Dermis microvascular lymphatic vessel endothelial cell (primary cell): ENCODE data around the gene ZNF778. TPM values are rescaled to one million over a fixed set of nuclear protein-coding genes. Genes with fewer than 3 reads are reported as not detected.

Experiments used
- DNase-seq, 2 donors: peaks; one replicate each; pipeline versions ENCODE4 v3.0.0 to v3.0.0-alpha.2; 2010; ENCODE audit warnings: low read depth in 2 of 2
- total RNA-seq: library from RNA; depleted of rRNA; stranded (reverse); fragments of >200 nt; gene quantifications from 2 replicates; pipeline ENCODE4 v1.2.1, GENCODE V29; 2014

ZNF778 gene
- total RNA-seq, 1 donor from 2014 or later, result 8.1 TPM

DNA sequence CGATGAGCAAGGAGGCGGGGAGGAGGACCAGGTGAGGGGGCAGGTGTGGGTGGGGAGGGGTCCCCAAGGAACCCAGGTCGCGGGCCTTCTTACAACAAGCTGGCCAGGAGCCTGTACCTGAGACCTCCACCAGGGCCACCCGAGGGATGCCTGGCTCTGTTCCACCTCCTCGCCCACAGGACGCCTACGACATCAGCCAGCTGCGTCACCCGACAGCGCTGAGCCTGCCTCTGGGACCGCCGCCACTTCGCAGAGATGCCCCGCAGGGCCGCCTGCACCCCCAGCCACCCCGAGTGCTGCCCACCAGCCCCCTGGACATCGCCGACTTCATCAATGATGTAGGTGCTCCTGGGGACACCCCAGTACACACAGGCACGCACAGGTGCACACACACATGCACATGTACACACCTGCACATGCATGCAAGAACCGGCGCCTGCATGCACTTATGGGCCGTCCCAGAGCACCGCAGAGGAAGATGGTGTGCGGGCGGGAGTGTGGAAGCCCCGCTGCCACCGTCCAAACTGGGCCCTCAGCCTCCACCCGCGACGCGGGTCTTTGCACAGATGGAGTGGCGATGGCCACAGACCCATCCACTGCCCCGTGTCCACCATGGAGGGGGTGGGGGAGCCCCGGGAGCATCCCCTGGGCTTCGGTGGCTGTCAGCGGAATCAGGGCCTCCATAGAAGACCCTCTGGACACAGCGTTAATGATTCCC lies 23.8 kb upstream of the ZNF778 start:
- DNase-seq, result no peak

DNA sequence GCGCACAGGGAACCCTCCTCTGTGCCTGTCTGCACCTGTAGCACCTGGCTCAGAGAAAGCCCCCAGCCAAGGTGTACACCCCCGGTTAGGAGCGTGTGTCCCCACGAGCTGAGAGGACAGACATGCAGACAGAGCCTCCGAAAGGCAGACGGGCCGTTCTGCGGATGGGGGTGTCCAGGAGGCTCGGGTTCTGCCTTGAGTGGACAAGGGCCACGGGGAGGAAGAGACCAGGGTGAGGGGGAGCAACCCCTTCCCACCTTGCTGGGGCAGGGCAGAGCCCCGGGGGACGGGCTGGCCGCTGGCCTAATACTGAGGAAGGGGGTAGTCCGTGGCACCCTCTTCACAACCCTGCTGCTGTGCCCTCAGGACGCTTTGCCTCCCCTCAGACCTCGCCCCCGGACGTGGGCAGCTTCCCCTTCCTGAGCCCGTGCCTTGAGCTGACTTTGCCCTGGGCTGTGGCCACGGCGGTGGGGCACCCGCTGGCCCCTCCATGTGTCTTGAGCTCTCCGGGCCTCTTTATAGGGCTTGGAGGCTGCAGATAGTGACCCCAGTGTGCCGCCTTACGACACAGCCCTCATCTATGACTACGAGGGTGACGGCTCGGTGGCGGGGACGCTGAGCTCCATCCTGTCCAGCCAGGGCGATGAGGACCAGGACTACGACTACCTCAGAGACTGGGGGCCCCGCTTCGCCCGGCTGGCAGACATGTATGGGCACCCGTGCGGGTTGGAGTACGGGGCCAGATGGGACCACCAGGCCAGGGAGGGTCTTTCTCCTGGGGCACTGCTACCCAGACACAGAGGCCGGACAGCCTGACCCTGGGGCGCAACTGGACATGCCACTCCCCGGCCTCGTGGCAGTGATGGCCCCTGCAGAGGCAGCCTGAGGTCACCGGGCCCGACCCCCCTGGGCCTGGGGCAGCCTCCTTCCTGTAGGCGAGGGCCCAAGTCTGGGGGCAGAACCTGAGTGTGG lies 22.9 kb upstream of the ZNF778 start:
- no peak for DNase-seq

DNA sequence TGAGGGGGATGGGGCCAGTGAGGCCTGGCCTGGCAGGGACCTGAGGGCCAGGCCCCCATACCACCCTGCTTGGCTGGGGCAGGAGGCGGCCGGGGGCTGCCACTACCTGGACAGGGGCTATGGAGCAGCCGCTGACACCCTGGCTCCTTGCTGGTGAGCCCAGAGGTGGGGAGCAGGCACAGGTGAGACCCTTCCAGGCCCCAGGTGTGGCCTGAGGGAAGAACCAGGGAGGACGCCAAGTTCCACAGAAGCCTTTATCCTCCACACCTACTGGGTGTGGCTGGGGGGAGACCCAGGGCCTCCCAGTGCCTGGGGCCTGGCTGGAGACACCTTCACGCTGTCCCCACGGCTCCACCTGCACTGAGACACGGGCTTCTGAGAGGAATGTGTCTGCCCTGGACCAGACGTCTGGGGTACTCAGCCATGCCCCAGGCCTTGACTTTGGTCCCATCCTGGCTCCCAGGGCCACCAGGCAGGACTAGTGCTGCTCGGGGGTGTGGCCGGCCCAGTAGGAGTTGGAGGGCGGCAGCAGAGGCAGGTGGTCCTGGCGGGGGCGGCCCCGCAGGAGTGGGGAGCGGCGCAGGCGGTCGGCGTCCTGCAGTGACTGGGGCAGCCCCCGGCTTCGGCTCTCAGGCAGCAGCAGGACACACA lies 21.9 kb upstream of the ZNF778 start:
- DNase-seq, result no peak

DNA sequence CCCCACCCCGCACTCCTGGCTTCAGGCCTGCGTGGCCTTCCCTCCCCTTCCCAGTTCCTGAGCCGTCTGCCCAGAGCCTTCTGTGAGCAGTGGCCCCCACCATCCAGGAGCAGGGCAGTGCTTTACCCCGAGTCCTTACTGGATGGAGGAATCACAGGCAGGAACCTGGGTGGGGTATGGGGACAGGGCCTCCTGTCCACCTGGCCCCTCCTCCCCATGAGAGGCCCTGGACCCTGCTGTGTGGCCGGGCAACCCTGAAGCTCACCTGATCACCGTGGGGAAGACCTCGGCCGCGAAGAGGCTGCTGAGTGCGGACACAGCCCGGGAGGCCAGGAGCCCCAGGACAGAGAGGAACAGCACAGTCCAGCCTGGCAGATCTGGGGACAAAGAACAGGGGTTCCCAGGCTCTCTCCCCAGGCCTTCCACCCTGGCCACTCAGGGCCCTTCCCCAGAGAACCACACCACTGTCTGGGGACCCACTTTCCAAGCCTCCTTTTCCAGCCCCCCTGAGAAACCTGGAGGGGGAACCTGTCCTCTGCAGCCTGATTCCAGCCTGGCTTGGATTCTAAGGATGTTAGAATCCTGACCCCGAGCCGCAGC lies 20.4 kb upstream of the ZNF778 start:
- DNase-seq, result no peak

DNA sequence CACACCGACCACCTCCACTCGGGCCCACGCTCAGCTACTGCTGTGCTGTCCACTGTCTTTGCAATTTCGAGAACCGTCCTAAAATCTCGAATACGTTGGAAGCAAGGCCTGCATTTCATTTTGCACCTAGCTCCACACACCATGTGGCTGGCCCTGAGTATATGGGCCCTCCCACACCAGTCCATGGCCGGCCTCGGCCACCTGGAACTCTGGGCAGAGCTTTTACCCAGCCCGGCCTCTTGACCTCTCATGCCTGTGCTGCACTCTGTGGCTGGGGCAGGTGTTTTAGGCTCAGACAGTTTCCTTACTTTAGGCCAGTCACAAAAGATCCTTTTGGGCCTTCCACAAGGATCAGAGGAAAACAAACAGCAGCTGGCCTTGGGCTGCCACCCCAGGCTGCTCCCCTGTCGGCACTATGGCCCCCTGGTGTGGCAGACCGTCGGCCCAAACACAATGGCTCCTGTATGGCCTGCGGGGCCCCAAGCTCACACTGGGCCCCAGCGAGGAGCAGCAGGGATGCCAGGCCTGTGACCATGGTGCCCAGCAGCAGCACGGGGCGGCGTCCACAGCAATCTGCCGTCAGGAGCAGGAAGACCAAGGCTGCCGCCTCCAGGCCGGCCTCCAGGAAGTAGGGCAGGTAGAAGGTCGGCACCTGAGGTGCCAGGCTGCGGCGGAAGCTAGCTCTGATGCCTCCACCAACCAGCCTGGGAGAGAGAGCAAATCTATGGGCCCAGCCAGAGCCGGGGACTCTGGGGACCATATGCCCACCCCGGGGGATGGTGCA lies 19.7 kb upstream of the ZNF778 start:
- DNase-seq, result no peak

DNA sequence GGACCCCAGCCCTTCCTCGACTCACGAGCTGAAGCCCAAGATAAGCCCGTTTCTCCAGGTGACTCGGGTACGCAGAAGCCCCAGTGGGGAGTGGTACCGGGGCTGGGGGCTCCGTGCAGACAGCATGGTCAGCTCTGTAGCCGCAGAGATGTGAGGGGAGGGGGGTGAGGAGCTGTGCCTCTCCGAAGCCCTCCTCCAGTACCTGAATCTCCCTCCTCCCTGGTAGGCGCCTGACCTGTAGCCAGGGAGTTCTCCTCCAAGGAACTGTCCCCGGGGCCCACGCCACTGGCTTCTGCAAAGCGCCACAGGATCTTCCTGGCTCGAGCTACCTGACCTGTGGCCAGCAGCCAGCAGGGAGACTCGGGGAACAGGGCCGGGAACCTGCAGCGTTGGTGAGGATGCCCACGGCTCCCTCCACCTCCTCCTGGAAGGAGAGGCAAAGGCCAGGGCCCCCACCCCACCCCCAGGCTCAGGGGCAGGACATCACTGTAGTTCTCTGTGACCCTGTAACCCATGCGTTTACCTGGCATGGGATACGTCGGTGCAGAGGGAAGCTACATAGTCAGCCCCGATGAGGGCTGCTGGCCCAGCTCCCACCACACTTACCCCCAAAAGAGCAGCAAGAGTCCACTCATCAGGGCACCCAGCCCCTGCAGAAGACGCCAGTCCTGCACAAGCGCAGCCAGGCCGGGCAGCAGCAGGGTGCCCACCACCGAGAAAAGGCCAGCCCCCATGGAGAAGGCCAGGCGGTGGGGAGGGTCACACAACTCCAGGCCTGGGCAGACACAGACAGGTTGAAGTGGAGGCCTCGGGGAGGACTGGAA lies 18.9 kb upstream of the ZNF778 start:
- DNase-seq, result no peak

DNA sequence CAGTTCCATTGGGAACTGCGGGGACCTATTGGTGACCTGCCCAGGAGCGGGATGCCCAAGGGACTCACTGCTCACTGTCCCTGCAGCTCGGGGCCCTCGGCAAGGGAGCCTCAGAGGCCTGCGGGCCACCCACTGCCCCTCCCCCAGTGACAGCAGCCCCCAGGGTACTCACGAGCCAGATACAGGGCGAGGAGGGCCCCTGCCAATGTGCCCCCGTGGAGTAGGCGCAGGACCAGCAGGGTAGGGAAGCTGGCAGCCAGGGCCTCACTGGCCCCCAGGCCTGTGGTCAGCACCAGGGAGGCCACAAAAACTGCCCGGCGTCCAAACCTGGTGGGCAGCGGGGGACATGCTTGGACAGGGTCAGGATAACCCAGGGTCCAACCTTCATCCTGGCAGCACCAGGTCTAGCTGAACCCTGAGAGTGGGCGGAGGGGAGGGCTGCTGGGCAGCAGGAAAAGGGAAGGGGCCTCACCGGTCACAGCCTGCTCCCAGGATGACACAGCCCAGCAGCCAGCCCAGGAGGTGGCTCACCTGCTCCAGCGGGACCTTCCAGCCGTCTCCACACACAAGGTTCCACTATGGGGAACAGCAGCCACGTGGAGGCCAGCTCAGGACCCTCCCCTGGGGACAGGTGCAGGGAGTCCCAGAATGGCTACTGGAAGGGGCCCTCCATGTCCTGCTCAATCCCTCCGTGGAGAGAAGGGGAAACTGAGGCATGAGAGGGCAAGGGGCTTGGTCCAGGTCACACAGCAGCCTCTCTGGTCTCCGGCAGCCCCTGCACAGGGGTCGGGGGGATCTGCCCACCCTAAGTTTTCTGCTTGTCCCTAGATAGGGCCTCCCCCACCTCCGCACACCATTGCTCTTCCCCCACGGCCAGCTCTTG lies 18.0 kb upstream of the ZNF778 start:
- no peak for DNase-seq

DNA sequence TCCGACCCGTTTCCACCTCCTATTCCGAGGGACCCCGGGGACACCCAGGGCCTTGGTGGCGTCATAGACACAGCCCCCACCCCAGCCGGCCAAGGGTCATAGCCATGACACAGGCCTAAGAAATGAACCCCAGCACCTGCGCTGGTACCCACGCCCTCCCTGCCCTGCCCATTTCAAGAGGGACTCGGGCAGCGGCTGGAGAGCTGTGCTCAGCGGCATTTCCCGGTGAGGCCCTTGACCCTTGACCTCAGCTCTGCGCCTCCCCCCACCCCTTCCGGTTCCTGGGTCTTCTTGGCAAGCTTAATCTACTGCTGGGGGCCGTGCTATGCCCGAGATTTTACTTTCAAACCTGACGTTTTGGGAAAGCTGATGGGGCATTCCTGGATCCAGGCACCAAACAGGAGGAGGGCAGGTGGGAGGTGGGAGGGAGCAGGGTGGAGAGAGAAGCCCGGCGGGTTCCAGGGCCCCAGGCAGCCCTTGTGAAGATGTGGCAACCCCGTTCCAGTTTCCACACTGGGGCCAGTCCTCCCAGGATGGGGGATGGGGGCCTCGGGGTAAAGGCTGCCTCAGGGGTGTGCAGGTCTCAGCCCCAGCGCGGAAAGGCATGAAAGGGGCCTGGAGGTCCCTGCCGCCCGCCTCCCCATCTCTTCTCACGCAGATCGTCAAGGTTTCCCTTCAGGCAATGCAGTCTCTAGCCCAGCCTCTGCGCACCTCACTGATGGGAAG lies 17.2 kb upstream of the ZNF778 start, which contains the start of gene SLC22A31:
SLC22A31 (minus strand) TSS at position 414 of the 726 bp plus-strand sequence; CDS start at position 378, 36 bp downstream.
- DNase-seq, result no peak

DNA sequence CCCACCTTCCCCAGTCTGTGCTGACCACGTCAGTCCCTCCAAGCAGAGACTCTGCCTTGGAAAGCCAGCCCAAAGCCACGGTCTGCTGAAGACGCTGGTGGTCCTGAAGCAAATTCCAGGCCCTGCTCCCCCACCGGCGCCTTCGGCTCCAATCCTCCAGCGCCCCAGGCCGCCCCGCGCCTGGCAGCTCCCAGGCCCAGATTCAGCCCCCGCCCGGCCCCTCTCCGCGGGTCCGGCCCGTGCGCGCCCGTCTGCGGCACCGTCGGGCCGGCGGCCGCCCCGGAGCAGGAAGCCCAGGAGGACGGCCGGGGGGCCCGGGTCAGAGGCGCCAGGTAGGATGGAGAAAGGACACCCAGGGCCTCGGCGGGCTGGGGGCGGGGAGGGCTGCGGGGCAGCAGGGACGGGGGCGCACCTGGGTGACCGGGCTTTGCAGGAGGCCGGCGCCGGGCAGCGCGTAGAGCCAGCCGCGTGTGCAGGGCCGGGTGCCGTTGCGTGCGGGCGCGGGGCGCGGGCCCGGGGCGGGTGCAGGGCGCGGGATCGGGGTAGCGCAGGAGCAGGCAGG lies 16.6 kb upstream of the ZNF778 start:
- DNase-seq, result no peak

DNA sequence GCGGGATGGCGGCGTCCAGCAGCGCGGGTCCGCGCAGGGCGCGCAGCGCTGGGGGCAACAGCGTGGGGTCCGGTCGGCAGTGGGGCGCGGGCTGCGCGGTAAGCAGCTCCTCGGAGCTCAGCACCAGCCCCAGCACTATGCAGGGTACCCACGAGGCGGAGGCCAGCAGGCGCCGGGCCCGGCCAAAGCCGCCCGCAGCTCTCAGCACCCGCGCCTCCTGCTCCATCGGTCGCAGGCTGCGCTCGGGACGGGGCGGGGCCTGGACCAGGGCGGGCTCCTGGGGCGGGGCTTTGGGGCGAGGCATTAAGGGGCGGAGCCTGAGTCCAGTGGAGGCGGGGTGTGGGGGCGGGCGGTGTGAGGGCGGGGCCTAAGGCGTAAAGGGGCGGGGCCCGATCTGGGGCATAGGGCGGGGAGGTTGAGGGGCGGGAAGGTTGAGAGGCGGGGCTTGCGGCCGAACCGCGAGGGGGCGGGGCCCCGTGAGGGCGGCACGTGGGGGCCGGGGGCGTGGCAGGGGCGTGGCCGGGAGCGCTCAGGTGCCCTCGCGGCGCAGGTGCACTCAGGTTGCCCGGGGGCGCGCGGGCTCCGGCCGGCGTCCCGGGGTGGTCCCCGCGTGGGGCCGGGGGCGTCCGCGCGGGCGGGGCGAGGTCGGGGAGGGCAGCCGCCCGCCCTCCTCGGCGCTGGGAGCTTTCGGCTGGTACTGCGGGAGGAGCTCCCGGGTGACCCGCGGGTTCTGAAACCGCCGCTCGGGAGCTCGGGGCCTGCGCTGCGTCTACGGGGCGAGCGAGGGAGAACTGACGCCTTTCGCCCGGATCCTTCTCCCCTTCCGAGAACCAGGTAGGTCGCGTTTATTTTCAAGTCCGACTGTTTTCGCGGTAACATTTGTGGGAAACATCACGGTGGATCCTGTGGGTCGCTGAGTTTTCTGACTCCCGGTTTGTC lies 15.8 kb upstream of the ZNF778 start:
- peak in 1 of 2 donors; percentile 69 for DNase-seq

DNA sequence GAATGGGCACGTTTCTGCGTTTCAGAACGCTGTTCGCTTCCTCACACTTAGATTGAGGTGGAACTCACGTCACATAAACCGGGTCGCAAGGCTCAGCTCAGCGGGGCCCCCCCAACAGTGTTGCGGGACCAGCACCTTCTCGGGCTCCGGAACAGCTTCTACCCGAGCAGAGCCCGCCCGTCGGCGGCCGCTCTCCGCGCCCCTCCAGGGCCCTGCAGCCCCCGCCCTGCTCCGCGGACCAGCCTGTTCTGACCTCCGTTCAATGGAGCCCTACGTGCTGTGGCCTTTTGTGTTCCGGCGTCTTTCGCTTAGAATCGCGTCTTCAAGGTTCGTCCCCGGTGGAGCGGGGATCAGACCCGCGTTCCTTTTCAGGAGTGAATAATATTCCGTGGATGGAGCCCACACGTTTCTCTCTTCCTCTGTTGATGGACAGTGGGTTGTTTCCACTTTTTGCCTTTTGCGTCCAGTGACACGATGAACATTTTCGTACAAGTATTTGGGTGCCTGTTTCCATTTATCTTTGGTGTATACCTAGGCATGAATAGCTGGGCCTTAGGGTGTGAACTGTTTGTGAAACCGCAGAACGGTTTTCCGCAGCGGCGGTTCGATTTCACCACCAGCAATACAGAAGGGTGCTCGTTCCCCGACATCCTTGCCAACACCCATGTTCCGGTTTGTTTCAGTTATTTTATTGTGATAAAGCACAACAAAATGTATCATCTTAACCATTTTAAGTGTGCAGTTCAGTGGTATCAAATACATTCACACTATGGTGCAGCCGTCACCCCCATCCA lies 14.9 kb upstream of the ZNF778 start:
- DNase-seq, result no peak

DNA sequence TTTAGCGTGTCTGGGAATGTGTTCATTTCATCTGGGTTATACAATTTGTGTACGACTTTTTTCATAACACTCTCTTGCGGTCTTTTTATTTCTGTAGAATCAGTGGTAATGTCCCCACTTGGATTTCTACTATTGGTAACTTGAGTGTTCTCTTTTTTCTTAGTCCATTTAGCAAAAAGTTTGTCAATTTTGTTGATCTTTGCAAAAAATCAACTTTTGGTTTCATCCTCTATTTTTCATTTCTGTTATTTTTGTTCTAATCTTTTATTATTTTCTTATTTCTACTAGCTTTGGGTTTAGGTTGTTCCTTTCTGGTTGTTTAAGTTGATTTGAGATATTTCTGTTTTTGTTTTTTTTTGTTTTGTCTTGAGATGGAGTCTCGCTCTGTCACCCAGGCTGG lies 9.5 kb upstream of the ZNF778 start:
- DNase-seq, result no peak

DNA sequence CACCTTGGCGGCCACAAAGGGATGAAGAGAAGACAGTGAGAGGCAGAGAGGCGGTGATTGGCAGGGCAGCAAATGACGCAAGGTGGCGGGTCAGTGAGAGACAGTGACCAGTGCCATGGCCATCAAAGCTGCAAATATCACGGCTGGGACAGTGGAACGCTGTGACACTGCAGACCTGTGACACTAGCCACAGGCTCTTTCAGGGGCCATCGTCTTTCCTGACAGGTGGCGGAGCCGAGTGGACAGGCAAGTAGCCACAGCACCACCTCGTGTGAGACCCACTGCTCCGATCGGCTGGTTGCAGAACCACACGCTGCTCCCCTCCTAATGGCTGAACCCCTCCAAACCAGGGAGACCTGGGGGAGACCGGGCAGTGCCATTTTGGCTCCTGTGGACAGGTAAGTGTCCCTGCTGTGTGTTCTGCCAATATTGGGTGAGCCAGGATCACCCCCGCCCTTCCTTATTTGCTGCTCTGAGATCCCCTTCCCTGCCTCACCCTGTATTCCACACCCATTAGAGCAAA lies 7.9 kb upstream of the ZNF778 start:
- no peak for DNase-seq

DNA sequence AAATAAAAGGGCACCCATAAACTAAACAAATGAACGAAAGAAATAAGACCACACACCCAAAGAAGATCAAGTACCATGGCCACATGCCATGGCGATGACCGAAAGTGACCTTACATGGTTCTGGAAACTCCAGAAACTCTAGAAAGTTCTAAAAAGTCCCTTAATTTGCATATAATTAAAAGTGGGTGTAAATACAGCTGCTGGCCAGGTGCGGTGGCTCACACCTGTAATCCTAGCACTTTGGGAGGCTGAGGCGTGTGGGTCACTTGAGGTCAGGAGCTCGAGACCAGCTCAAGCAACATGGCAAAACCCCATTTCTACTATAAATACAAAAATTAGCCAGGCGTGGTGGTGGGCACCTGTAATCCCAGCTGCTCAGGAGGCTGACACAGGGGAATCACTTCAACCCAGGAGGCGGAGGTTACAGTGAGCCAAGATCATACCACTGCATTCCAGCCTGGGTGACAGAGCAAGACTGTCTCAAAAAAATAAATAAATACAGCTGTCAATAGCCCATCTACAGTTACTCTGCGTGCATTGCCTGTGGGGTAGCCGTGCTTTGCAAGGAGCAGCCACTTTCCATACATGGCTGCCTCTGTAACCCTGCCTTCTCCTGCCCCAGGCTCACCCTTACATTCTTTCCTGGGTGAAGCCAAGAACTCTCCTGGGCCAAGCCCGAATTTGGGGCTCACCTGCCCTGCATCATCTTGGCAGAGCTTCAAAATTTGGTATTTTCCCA lies 7.2 kb upstream of the ZNF778 start:
- no peak for DNase-seq

DNA sequence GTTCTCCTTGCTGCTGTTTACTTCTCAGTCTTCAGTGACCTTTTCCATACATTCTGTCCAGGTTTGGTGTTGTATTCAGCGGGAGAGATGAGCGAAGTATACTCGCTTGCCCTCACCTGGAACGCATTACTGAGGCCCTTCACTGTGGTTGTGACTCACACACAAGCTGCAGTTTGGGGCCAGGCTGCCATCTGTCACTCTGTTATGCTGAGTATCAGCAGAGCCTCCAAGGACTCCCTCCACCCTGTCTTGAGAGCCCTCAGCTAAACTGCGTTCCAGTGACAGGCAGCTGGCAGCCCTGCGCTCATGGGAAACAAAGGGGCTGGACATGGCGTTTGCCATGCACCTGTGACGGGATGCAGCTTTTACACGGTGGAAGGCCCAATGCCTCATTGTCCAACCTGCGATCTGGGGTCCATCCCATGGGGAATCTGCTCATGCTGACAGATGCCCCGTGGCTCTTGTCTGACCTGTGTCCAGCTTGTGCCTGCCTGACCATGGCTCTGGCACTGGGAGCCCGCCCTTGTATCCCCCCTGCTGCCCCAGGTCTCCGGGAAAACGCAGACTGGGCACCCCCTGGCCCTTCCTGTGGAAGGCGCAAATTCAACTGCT lies 6.5 kb upstream of the ZNF778 start:
- DNase-seq, result no peak
